Endothelial cell of umbilical vein (primary cell): Measurements from ENCODE around the gene TEN1. TPM values are rescaled to one million over a fixed set of nuclear protein-coding genes. Genes with fewer than 3 reads are reported as not detected.

Experiments
- BruUV-seq: library from RNA; stranded (reverse); fragments of 400-500 nt; replicated peaks from 2 replicates; lab custom pipeline; 2021; lab: Mats Ljungman, UMichigan
- CTCF ChIA-PET: fragments of 300-600, 350-600 bp; sonication (Branson Sonifier 250); formaldehyde crosslinking; loops from one replicate; lab custom pipeline; 2021; ENCODE audit warnings: antibody characterized with exemption, inconsistent platforms; lab: Charles Lee
- POLR2A ChIA-PET: fragments of 300-600, 350-600 bp; sonication (Branson Sonifier 250); formaldehyde crosslinking; loops from one replicate; lab custom pipeline; 2021; ENCODE audit warnings: antibody characterized with exemption, inconsistent platforms; lab: Charles Lee
- DNase-seq: peaks from one replicate; pipeline ENCODE4 v3.0.0-alpha.2; 2011; ENCODE audit warnings: low read depth, low spot score
- FAIRE-seq: peaks from 2 replicates; lab custom pipeline; 2011; peaks lifted over from hg19 to GRCh38; lab: Jason Lieb, UNC
- H2AFZ ChIP-seq: 2 replicates; pipeline ENCODE4 v1.6.0; 2012; ENCODE audit warnings: low read depth, low read length, control low read depth, inconsistent platforms
- H3K27ac ChIP-seq: 2 replicates; pipeline ENCODE4 v1.5.1; 2011; ENCODE audit warnings: low read depth, mild to moderate bottlenecking, control low read depth, low read length, moderate library complexity; ENCODE audit not compliant: insufficient read depth
- H3K27me3 ChIP-seq, 2 experiments: 2 replicates each; pipeline versions ENCODE4 v1.6.0 to v1.6.1; 2011; ENCODE audit warnings: low read length in 2 of 2, mixed read lengths in 1 of 2; ENCODE audit not compliant: control insufficient read depth in 2 of 2, insufficient read depth in 2 of 2
- H3K36me3 ChIP-seq, 2 experiments: 2 replicates in 1 of 2; 3 replicates in 1 of 2; pipeline ENCODE4 v1.5.1; 2011; ENCODE audit warnings: low read length in 2 of 2, mild to moderate bottlenecking in 1 of 2, moderate library complexity in 1 of 2; ENCODE audit not compliant: control insufficient read depth in 2 of 2, insufficient read depth in 2 of 2; ENCODE audit errors: extremely low read depth in 1 of 2
- H3K4me1 ChIP-seq: 3 replicates; pipeline ENCODE4 v1.5.1; 2011; ENCODE audit warnings: mild to moderate bottlenecking, low read length; ENCODE audit not compliant: control insufficient read depth, insufficient read depth; ENCODE audit errors: extremely low read depth
- H3K4me2 ChIP-seq: 2 replicates; pipeline ENCODE4 v1.6.1; 2011; ENCODE audit warnings: low read length, control low read depth, mixed read lengths; ENCODE audit not compliant: insufficient read depth
- H3K4me3 ChIP-seq, 3 experiments: fragments of 200-600 bp in 1 of 3; sonication (generic), shearing (Covaris generic) in 1 of 3; replicated peaks in 1 of 3; 2 replicates each; pipeline ENCODE4 v1.5.1; 2011 to 2016; ENCODE audit warnings: control low read depth in 3 of 3, low read length in 3 of 3, mild to moderate bottlenecking in 2 of 3, inconsistent platforms in 1 of 3, low read depth in 1 of 3, moderate library complexity in 1 of 3; ENCODE audit not compliant: insufficient read depth in 1 of 3
- H3K79me2 ChIP-seq: 2 replicates; pipeline ENCODE4 v1.6.0; 2012; ENCODE audit warnings: low read length, inconsistent platforms; ENCODE audit not compliant: control insufficient read depth, insufficient read depth
- H3K9ac ChIP-seq: replicated peaks from 2 replicates; pipeline ENCODE3; 2011; ENCODE audit warnings: low read length, control low read depth; ENCODE audit not compliant: insufficient read depth; ENCODE audit errors: extremely low read depth
- H3K9me1 ChIP-seq: replicated peaks from 3 replicates; pipeline ENCODE4 v1.6.0; 2011; ENCODE audit warnings: mild to moderate bottlenecking, low read length; ENCODE audit not compliant: control insufficient read depth, insufficient read depth; ENCODE audit errors: extremely low read depth
- H3K9me3 ChIP-seq: replicated peaks from 2 replicates; pipeline ENCODE4 v1.5.1; 2012; ENCODE audit warnings: low read length, inconsistent platforms; ENCODE audit not compliant: control insufficient read depth, insufficient read depth
- H4K20me1 ChIP-seq: replicated peaks from 2 replicates; pipeline ENCODE3; 2011; ENCODE audit warnings: mild to moderate bottlenecking, low read length; ENCODE audit not compliant: control insufficient read depth, insufficient read depth; ENCODE audit errors: extremely low read depth
- CTCF ChIP-seq, 2 donors: IDR thresholded peaks; 1 replicate in 1 of 2; 2 replicates in 1 of 2; pipeline ENCODE4 v1.5.1; 2011; ENCODE audit warnings: low read length in 2 of 2, mild to moderate bottlenecking in 2 of 2, moderate library complexity in 2 of 2, control low read depth in 1 of 2, inconsistent platforms in 1 of 2, low read depth in 1 of 2; ENCODE audit not compliant: insufficient read depth in 1 of 2; ENCODE audit errors: extremely low read depth in 1 of 2
- EZH2 ChIP-seq: IDR thresholded peaks from 2 replicates; pipeline ENCODE4 v1.6.1; 2012; ENCODE audit warnings: borderline replicate concordance, low read depth, mild to moderate bottlenecking, moderate library complexity, low read length, inconsistent platforms; ENCODE audit not compliant: severe bottlenecking
- FOS ChIP-seq: IDR thresholded peaks from 2 replicates; pipeline ENCODE4 v1.6.1; 2011; ENCODE audit warnings: mild to moderate bottlenecking, low read length, moderate library complexity, borderline replicate concordance; ENCODE audit not compliant: insufficient read depth
- JUN ChIP-seq: IDR thresholded peaks from 2 replicates; pipeline ENCODE4 v1.6.1; 2011; ENCODE audit warnings: borderline replicate concordance, low read depth; ENCODE audit not compliant: insufficient read length, insufficient read depth
- MAX ChIP-seq: IDR thresholded peaks from 2 replicates; pipeline ENCODE4 v1.6.1; 2011; ENCODE audit not compliant: insufficient read depth, insufficient read length
- MYC ChIP-seq: IDR thresholded peaks from one replicate; pipeline ENCODE4 v1.6.1; 2011; ENCODE audit warnings: mild to moderate bottlenecking, low read depth, low read length
- dilution Hi-C: fragments of 300-500 bp; cut with MboI; formaldehyde crosslinking; loops from one replicate; pipeline ENCODE4 v1.15.0; 2019; ENCODE audit warnings: low sequenced_read_pairs; ENCODE audit not compliant: extremely low pct_ligation_motif_present
- intact Hi-C: fragments of 100-400 bp; cut with micrococcal nuclease; formaldehyde crosslinking; loops from one replicate; pipeline ENCODE4 v1.10.0; 2022
- polyA plus RNA-seq, 4 experiments: library from polyadenylated mRNA; depleted of rRNA in 3 of 4; stranded (reverse) in 3 of 4; unstranded in 1 of 4; fragments of >200 nt; gene quantifications; 2 replicates each; pipeline versions ENCODE4 v1.2.1 to v1.2.3, GENCODE V29; 2011 to 2012; ENCODE audit warnings: missing spikeins in 1 of 4
- total RNA-seq: library from RNA; stranded (reverse); gene quantifications from 2 replicates; pipeline ENCODE4 v1.2.3, GENCODE V29; 2021

The TEN1 gene
- total and polyA plus RNA-seq, 2 donors (not counting 3 experiments of a cell fraction or from before 2014, with no cell fraction given): 18.8 to 29.0 TPM

GRCh38 chr17:76039121-76039520, 60.1 kb downstream of the TEN1 start:
- no peak for TF ChIP-seq MYC
- no peak for TF ChIP-seq FOS
- no peak for TF ChIP-seq JUN
- TF ChIP-seq EZH2: no peak
- no peak for TF ChIP-seq MAX
- TF ChIP-seq CTCF (IDR thresholded peaks at IDR 0.05; ENCODE audit: extremely low read depth in 1 of 2, insufficient read depth in 1 of 2, low read depth in 1 of 2, low read length in 2 of 2): no peak
- ChIA-PET CTCF (interaction anchor here (1.0 to 3.7 kb wide), 2 partner anchors 8 to 25 kb away, joined by 3 to 19 read pairs; no protein-coding TSS in a partner anchor), POLR2A (no interaction called here)
- no peak overlapping the region for H3K4me2 ChIP-seq
- no peak overlapping the region for H3K9ac ChIP-seq
- H2AFZ ChIP-seq: no peak overlapping the region
- dilution Hi-C loops (no loop called here), intact Hi-C loops (no loop called here)
- no peak overlapping the region for H3K4me3 ChIP-seq
- TSS peak; percentile 68 for BruUV-seq
- no peaks in the 10 kb centered on the region for H3K27me3 ChIP-seq
- no peak overlapping the region for H3K27ac ChIP-seq
- no peaks in the 10 kb centered on the region for H3K79me2 ChIP-seq
- no peaks in the 10 kb centered on the region for H3K9me1 ChIP-seq
- no peaks in the 10 kb centered on the region for H4K20me1 ChIP-seq
- DNase-seq (no peak), FAIRE-seq (no peak)
- no peaks in the 10 kb centered on the region for H3K9me3 ChIP-seq
- H3K36me3 ChIP-seq: peaks cover 22 to 43% of the 10 kb centered on the region in 2 experiments
- H3K4me1 ChIP-seq: no peaks in the 10 kb centered on the region
